Choroid plexus epithelial cell (primary cell): Measurements from ENCODE around the gene P3R3URF.

Source experiments
- DNase-seq: peaks from one replicate; pipeline ENCODE4 v3.0.0-alpha.2; 2010; ENCODE audit warnings: low read depth
- H3K4me3 ChIP-seq: 2 replicates; pipeline ENCODE4 v1.5.1; 2011; ENCODE audit warnings: low read depth, mild to moderate bottlenecking, control low read depth, low read length, moderate library complexity
- CTCF ChIP-seq: conservative IDR thresholded peaks from 2 replicates; pipeline ENCODE4 v1.5.1; 2011; ENCODE audit warnings: low read depth, mild to moderate bottlenecking, control low read depth, inconsistent platforms, low read length, moderate library complexity

P3R3URF gene

GRCh38 chr1:46160212-46160611, 16.1 kb downstream of the P3R3URF start:
- no peak for TF ChIP-seq CTCF
- no peak overlapping the region for H3K4me3 ChIP-seq
- DNase-seq = no peak

GRCh38 chr1:46159516-46159915, 16.8 kb downstream of the P3R3URF start:
- no peak for DNase-seq
- no peak overlapping the region for H3K4me3 ChIP-seq
- TF ChIP-seq CTCF = no peak

GRCh38 chr1:46158312-46159281, 17.7 kb downstream of the P3R3URF start:
- H3K4me3 ChIP-seq = no peak overlapping the region
- no peak for DNase-seq
- TF ChIP-seq CTCF = no peak

- no peak for DNase-seq
- no peak overlapping the region for H3K4me3 ChIP-seq
- TF ChIP-seq CTCF = no peak
These were observed 18.4 kb downstream of the P3R3URF start for GRCh38 chr1:46157916-46158311.

- DNase-seq = no peak
- no peak for TF ChIP-seq CTCF
These were observed 22.6 kb downstream of the P3R3URF start for GRCh38 chr1:46153732-46154131.

GRCh38 chr1:46153228-46153627, 23.1 kb downstream of the P3R3URF start:
- no peak for DNase-seq
- no peak for TF ChIP-seq CTCF
- H3K4me3 ChIP-seq = no peak overlapping the region

More at GRCh38 chr1:46153732-46154131, 22.6 kb downstream of the P3R3URF start:
- no peak overlapping the region for H3K4me3 ChIP-seq

GRCh38 chr1:46152016-46152415, 24.3 kb downstream of the P3R3URF start:
- peak; percentile 81 for DNase-seq
- TF ChIP-seq CTCF = no peak
- no peak overlapping the region for H3K4me3 ChIP-seq
